CMK (cell line): Measurements from ENCODE around the gene NELFA.

Source experiments
- DNase-seq: peaks from one replicate; pipeline ENCODE4 v3.0.0-alpha.2; 2010; ENCODE audit warnings: low read depth

Gene NELFA

GRCh38 chr4:1933700-1934099, 75.1 kb downstream of the NELFA start:
- no peak for DNase-seq

- no peak for DNase-seq
Measured at GRCh38 chr4:1932736-1933135, 76.0 kb downstream of the NELFA start.
